Vagina (tissue), 2 donors: ENCODE data around the gene ME2. TPM values are rescaled to one million over a fixed set of nuclear protein-coding genes. Genes with fewer than 3 reads are reported as not detected.
"Not testable (repeated sequence)": the region's sequence is repeated elsewhere in the genome, so short reads cannot be mapped to it uniquely, and the experiment has no call there.

Experiments
- DNase-seq, 2 donors: peaks; one replicate each; pipeline ENCODE4 v3.0.0-alpha.2; 2017; ENCODE audit errors: extremely low spot score in 2 of 2
- H3K27ac ChIP-seq: fragments of 200-600 bp; sonication (generic); one replicate; pipeline ENCODE4 v1.5.1; 2019
- H3K27me3 ChIP-seq: fragments of 200-600 bp; sonication (generic); one replicate; pipeline ENCODE4 v1.5.1; 2019
- H3K36me3 ChIP-seq, 2 donors: fragments of 200-600 bp; sonication (generic); one replicate each; pipeline ENCODE4 v1.5.1; 2017 to 2019
- H3K4me1 ChIP-seq: fragments of 200-600 bp; sonication (generic); one replicate; pipeline ENCODE4 v1.5.1; 2019
- H3K4me3 ChIP-seq, 2 donors: fragments of 200-600 bp; sonication (generic); 1 replicate in 1 of 2; 2 replicates in 1 of 2; pipeline ENCODE4 v1.5.1; 2016 to 2019
- H3K9me3 ChIP-seq: fragments of 200-600 bp; sonication (generic); one replicate; pipeline ENCODE4 v1.5.1; 2019
- CTCF ChIP-seq, 3 experiments: fragments of 450-650 bp in 2 of 3; fragments of 200-600 bp in 1 of 3; sonication (generic) in 1 of 3; IDR thresholded peaks; one replicate each; pipeline ENCODE4 v1.5.1; 2017 to 2019; ENCODE audit warnings: antibody characterized with exemption in 3 of 3, mild to moderate bottlenecking in 2 of 3, moderate library complexity in 2 of 3
- POLR2A ChIP-seq, 2 donors: fragments of 450-650 bp; IDR thresholded peaks; one replicate each; pipeline ENCODE4 v1.6.1; 2017; ENCODE audit warnings: antibody characterized with exemption in 2 of 2, mild to moderate bottlenecking in 2 of 2, moderate library complexity in 2 of 2
- POLR2AphosphoS5 ChIP-seq, 2 donors: sonication (generic); formaldehyde crosslinking; IDR thresholded peaks; one replicate each; pipeline ENCODE4 v1.9.0; 2017; ENCODE audit warnings: antibody characterized with exemption in 2 of 2, mild to moderate bottlenecking in 2 of 2, low read depth in 1 of 2; ENCODE audit not compliant: insufficient read depth in 1 of 2
- intact Hi-C: fragments of 100-400 bp; cut with DNase I; formaldehyde crosslinking; loops from one replicate; pipeline ENCODE4 v1.15.1; 2023
- total RNA-seq: library from RNA; depleted of rRNA; stranded (reverse); fragments of >200 nt; gene quantifications from one replicate; pipeline ENCODE4 v1.2.3, GENCODE V29; 2016

Gene ME2
- total RNA-seq, 1 donor from 2014 or later, result 32.2 TPM

DNA sequence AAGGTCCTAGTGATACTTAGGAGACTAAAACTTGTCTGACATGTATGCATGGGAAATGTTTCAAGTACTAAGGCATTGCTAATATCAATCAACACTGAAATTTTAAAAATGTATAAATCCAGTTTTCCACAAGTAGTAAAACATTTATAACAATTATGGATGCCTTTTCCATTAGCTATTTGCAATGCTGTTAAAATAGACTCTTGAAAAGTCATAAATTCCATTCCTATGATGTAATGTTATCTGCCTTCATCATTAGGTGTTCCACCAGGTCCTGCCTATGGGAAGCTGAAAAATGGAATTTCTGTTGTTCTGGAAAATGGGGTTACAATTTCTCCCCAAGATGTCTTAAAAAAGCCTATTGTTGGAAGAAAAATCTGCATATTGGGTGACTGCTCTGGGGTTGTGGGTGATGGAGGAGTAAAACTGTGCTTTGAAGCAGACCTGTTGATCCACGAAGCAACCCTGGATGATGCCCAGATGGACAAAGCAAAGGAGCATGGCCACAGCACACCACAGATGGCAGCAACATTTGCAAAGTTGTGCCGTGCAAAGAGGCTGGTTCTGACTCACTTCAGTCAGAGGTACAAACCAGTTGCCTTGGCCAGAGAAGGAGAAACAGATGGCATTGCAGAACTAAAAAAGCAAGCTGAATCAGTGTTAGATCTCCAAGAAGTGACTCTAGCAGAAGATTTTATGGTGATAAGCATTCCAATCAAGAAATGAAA is 107.6 kb downstream of the ME2 start:
- intact Hi-C loops, result no loop called here
- DNase-seq, result no peak
- TF ChIP-seq POLR2AphosphoS5 (IDR thresholded peaks at IDR 0.05; ENCODE audit: insufficient read depth in 1 of 2, low read depth in 1 of 2), result no peak
- no peak for TF ChIP-seq POLR2A (IDR thresholded peaks at IDR 0.05)
- TF ChIP-seq CTCF (IDR thresholded peaks at IDR 0.05), result no peak
- no peaks in the 10 kb centered on the region for H3K27me3 ChIP-seq
- no peak overlapping the region for H3K4me3 ChIP-seq
- H3K36me3 ChIP-seq, result no peaks in the 10 kb centered on the region
- no peak overlapping the region for H3K27ac ChIP-seq
- no peaks in the 10 kb centered on the region for H3K9me3 ChIP-seq
- peaks cover 21% of the 10 kb centered on the region for H3K4me1 ChIP-seq

DNA sequence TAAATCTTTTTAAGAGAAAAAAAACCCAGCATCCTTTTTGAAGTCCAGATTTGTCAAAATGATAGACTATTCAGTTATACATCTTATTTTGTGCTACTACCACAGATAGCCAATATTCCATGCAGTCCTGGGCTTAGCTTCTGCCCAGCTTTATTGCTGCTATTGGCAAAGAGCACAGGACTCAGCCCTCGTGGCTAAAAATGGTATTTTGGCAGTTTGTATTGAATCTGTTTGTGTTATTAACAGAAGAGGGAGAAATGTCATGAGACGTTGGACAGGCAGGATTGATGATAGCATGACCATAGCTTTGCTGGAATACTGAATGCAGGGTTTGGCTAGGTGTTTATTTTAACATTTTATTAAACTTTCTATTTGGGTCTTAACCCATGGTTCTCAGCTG is 108.3 kb downstream of the ME2 start:
- intact Hi-C loops, result no loop called here
- Histone ChIP-seq H3K27me3 (no peaks in the 10 kb centered on the region), H3K36me3 (no peaks in the 10 kb centered on the region), H3K9me3 (no peaks in the 10 kb centered on the region), H3K4me3 (no peak overlapping the region), H3K4me1 (peaks cover 16% of the 10 kb centered on the region), H3K27ac (no peak overlapping the region)
- no peak for DNase-seq
- no peak for TF ChIP-seq POLR2AphosphoS5 (IDR thresholded peaks at IDR 0.05; ENCODE audit: insufficient read depth in 1 of 2, low read depth in 1 of 2)
- TF ChIP-seq CTCF (IDR thresholded peaks at IDR 0.05), result no peak
- TF ChIP-seq POLR2A (IDR thresholded peaks at IDR 0.05), result no peak

GRCh38 chr18:50989711-50990110 is 110.8 kb downstream of the ME2 start:
- H3K9me3 ChIP-seq, result no peaks in the 10 kb centered on the region
- TF ChIP-seq CTCF (IDR thresholded peaks at IDR 0.05) (no peak), POLR2AphosphoS5 (IDR thresholded peaks at IDR 0.05; ENCODE audit: insufficient read depth in 1 of 2, low read depth in 1 of 2) (no peak), POLR2A (IDR thresholded peaks at IDR 0.05) (no peak)
- peaks cover 9% of the 10 kb centered on the region for H3K4me1 ChIP-seq
- intact Hi-C loops, result no loop called here
- H3K27me3 ChIP-seq, result no peaks in the 10 kb centered on the region
- H3K36me3 ChIP-seq, result no peaks in the 10 kb centered on the region
- H3K4me3 ChIP-seq, result no peak overlapping the region
- DNase-seq, result no peak
- H3K27ac ChIP-seq, result no peak overlapping the region

DNA sequence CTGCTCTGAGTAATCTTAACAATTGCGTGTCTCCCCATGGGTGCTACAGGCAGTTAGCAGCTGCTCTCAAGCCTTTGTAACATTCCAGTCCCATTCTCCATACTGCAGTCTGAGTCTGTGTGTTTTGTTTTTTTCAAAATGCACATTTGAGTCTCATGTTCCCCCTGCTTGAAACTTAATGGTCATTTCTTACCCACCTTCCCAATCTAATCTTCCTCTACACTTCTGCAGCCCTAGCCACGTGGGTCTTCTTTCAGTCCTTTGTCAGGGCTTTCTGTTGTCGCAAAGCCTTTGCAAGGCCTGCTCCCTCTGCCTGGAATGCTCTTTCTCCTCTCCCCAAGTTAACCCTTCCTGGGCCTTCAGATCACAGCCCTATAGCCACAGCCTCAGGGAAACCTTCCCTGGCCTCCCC is 113.4 kb downstream of the ME2 start:
- intact Hi-C loops, result no loop called here
- no peak for TF ChIP-seq POLR2A (IDR thresholded peaks at IDR 0.05)
- no peak for TF ChIP-seq POLR2AphosphoS5 (IDR thresholded peaks at IDR 0.05; ENCODE audit: insufficient read depth in 1 of 2, low read depth in 1 of 2)
- TF ChIP-seq CTCF (IDR thresholded peaks at IDR 0.05), result no peak
- no peak for DNase-seq
- Histone ChIP-seq H3K36me3 (no peaks in the 10 kb centered on the region), H3K9me3 (no peaks in the 10 kb centered on the region), H3K4me1 (no peaks in the 10 kb centered on the region), H3K4me3 (no peak overlapping the region), H3K27ac (no peak overlapping the region), H3K27me3 (no peaks in the 10 kb centered on the region)

- H3K9me3 ChIP-seq, result no peaks in the 10 kb centered on the region
- no peaks in the 10 kb centered on the region for H3K36me3 ChIP-seq
- no peak overlapping the region for H3K27ac ChIP-seq
- no peaks in the 10 kb centered on the region for H3K27me3 ChIP-seq
- no peak for DNase-seq
- no peak overlapping the region for H3K4me3 ChIP-seq
- no peaks in the 10 kb centered on the region for H3K4me1 ChIP-seq
- no peak for TF ChIP-seq CTCF (IDR thresholded peaks at IDR 0.05)
- no peak for TF ChIP-seq POLR2AphosphoS5 (IDR thresholded peaks at IDR 0.05; ENCODE audit: insufficient read depth in 1 of 2, low read depth in 1 of 2)
- no peak for TF ChIP-seq POLR2A (IDR thresholded peaks at IDR 0.05)
- intact Hi-C loops, result no loop called here
Observed at GRCh38 chr18:50994031-50994430, 115.1 kb downstream of the ME2 start.

GRCh38 chr18:51003174-51003573 is 124.3 kb downstream of the ME2 start:
- H3K36me3 ChIP-seq, DNase-seq, H3K27me3 ChIP-seq, H3K27ac ChIP-seq, H3K9me3 ChIP-seq, intact Hi-C loops, H3K4me1 ChIP-seq, H3K4me3 ChIP-seq: not testable (repeated sequence)
